Measurements from ENCODE around the gene CCDC171.

Gene CCDC171

DNA sequence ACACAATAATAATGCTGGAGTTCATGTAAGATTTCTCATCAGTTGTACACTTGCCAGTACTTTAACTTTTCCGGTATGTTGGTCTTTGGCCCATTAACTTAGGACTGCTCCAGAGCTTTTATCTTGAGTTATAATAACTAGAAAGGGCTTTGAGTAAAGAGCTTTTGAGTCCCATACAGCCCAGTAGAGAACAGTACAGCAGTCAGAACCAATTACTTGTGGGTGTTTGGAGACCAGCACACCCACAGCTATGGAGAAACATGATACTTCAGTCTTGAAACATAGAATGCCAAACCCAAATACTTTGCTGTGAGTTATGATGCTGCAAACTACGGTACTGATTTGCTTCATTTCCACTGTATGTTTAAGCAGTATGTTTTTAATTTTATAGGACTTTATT, 374.3 kb downstream of the CCDC171 start:
- DNase-seq (ENCODE audit: low read depth, low spot score): no peak
- H3K4me1 ChIP-seq (ENCODE audit: control insufficient read depth, insufficient read depth, low read length): no peaks in the 10 kb centered on the region
- H3K27me3 ChIP-seq (ENCODE audit: control insufficient read depth, insufficient read depth, low read length): no peaks in the 10 kb centered on the region
- no peak overlapping the region for H3K4me3 ChIP-seq (ENCODE audit: low read length)
- H3K27ac ChIP-seq (ENCODE audit: low read length): no peak overlapping the region
- no peaks in the 10 kb centered on the region for H3K9me3 ChIP-seq (ENCODE audit: control insufficient read depth, insufficient read depth, low read length)
- H3K36me3 ChIP-seq (ENCODE audit: control insufficient read depth, insufficient read depth, low read length): no peaks in the 10 kb centered on the region
- no CpG with 5 or more reads among the region's 2 CpGs for WGBS (ENCODE audit: insufficient coverage, insufficient read length)

DNA sequence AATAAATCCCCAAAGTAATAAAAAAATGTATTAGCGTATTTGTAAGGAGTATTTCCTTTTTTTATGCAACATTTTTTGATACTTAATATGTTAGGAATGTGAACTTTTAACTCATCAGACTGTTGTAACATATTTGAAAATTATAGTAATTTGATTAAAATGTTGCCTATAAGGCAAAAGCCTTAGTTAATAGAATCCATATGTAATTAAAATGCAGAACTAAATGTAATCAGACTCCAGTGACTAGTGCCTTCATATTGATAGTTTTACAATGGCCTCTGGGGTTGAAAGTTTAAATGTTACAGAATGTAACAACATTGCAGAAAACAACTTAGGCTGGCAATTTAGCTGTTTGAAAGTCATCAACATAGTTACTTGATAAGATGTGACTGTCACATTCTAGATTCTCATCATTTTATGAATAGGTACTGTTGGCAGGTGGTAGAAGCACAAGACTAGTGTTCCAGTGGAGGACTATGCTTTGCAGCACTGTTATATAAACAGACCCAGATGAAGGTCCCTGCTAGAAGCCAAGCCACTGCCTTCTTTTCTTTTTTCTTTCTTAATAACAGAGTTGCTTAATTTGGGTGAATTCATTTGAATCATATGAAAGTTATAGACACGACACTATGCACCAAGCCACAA, 382.9 kb downstream of the CCDC171 start:
- Histone ChIP-seq H3K27me3 (ENCODE audit: control insufficient read depth, insufficient read depth, low read length) (no peaks in the 10 kb centered on the region), H3K9me3 (ENCODE audit: control insufficient read depth, insufficient read depth, low read length) (no peaks in the 10 kb centered on the region), H3K27ac (ENCODE audit: low read length) (no peak overlapping the region), H3K4me1 (ENCODE audit: control insufficient read depth, insufficient read depth, low read length) (no peaks in the 10 kb centered on the region), H3K4me3 (ENCODE audit: low read length) (no peak overlapping the region), H3K36me3 (ENCODE audit: control insufficient read depth, insufficient read depth, low read length) (no peaks in the 10 kb centered on the region)
- WGBS (ENCODE audit: insufficient coverage, insufficient read length): no CpG with 5 or more reads among the region's 2 CpGs
- DNase-seq (ENCODE audit: low read depth, low spot score): no peak

DNA sequence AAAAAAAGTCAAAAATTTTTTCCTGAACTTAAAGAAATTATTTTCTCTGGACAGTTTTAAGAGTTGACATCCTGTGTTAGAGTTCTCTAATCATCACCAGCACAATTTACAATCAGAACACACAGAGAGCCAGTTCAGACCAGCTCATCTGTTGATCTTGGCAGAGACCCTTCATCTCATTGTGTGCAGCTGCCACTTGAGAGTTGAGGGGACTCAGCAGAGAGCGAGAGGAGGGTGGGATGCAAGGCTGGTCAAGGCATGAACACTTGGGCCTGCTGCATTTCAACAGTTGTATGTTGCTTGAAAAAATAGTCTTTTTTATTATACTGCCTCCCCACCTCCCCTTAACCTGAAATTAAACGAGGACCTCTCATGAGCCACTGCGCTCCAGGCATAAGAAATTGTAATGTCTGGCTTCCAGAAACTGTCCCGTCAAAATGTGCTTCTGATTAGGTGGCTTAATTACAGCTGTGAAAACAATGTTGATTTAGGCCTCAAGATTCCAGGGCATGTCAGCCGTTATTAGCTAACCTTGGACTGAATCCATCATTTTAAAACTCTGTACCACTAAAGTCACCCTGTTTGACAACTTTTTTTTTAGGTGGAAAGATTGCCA, 383.6 kb downstream of the CCDC171 start:
- no peak overlapping the region for H3K4me3 ChIP-seq (ENCODE audit: low read length)
- no peaks in the 10 kb centered on the region for H3K27me3 ChIP-seq (ENCODE audit: control insufficient read depth, insufficient read depth, low read length)
- H3K9me3 ChIP-seq (ENCODE audit: control insufficient read depth, insufficient read depth, low read length): no peaks in the 10 kb centered on the region
- no peak for DNase-seq (ENCODE audit: low read depth, low spot score)
- no peaks in the 10 kb centered on the region for H3K4me1 ChIP-seq (ENCODE audit: control insufficient read depth, insufficient read depth, low read length)
- WGBS (ENCODE audit: insufficient coverage, insufficient read length): no CpG with 5 or more reads among the region's 5 CpGs
- no peak overlapping the region for H3K27ac ChIP-seq (ENCODE audit: low read length)
- no peaks in the 10 kb centered on the region for H3K36me3 ChIP-seq (ENCODE audit: control insufficient read depth, insufficient read depth, low read length)

GRCh38 chr9:15942831-15943424, 390.1 kb downstream of the CCDC171 start:
- H3K9me3 ChIP-seq (ENCODE audit: control insufficient read depth, insufficient read depth, low read length): no peaks in the 10 kb centered on the region
- no peaks in the 10 kb centered on the region for H3K36me3 ChIP-seq (ENCODE audit: control insufficient read depth, insufficient read depth, low read length)
- no CpG with 5 or more reads among the region's 3 CpGs for WGBS (ENCODE audit: insufficient coverage, insufficient read length)
- no peak overlapping the region for H3K27ac ChIP-seq (ENCODE audit: low read length)
- no peak for DNase-seq (ENCODE audit: low read depth, low spot score)
- no peaks in the 10 kb centered on the region for H3K27me3 ChIP-seq (ENCODE audit: control insufficient read depth, insufficient read depth, low read length)
- H3K4me3 ChIP-seq (ENCODE audit: low read length): no peak overlapping the region
- H3K4me1 ChIP-seq (ENCODE audit: control insufficient read depth, insufficient read depth, low read length): no peaks in the 10 kb centered on the region

DNA sequence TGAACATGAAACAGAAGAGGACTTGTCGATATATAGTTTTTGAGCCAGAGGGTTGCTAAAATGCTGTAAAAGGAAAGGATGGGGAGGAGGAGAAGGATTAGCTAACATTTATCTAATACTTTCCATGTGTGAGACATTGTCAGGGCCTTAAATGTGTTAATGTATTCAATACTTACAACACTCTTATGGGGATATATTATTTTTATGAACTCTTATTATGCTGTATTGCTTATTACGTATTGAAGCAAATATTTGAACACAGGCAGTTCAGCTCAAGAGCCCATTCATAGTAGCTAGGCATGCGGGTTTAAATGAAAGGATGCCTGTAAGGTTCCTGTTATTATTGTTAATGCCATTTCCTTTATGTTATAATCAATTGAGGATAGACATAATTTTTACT, 391.5 kb downstream of the CCDC171 start:
- no peaks in the 10 kb centered on the region for H3K27me3 ChIP-seq (ENCODE audit: control insufficient read depth, insufficient read depth, low read length)
- no peak overlapping the region for H3K27ac ChIP-seq (ENCODE audit: low read length)
- WGBS (ENCODE audit: insufficient coverage, insufficient read length): no CpG with 5 or more reads among the region's 3 CpGs
- H3K36me3 ChIP-seq (ENCODE audit: control insufficient read depth, insufficient read depth, low read length): no peaks in the 10 kb centered on the region
- no peaks in the 10 kb centered on the region for H3K9me3 ChIP-seq (ENCODE audit: control insufficient read depth, insufficient read depth, low read length)
- no peak overlapping the region for H3K4me3 ChIP-seq (ENCODE audit: low read length)
- no peaks in the 10 kb centered on the region for H3K4me1 ChIP-seq (ENCODE audit: control insufficient read depth, insufficient read depth, low read length)
- DNase-seq (ENCODE audit: low read depth, low spot score): no peak

- no peak for DNase-seq (ENCODE audit: low read depth, low spot score)
- no peak overlapping the region for H3K4me3 ChIP-seq (ENCODE audit: low read length)
- WGBS (ENCODE audit: insufficient coverage, insufficient read length): no CpG with 5 or more reads among the region's 1 CpG
- H3K9me3 ChIP-seq (ENCODE audit: control insufficient read depth, insufficient read depth, low read length): no peaks in the 10 kb centered on the region
- no peaks in the 10 kb centered on the region for H3K27me3 ChIP-seq (ENCODE audit: control insufficient read depth, insufficient read depth, low read length)
- no peak overlapping the region for H3K27ac ChIP-seq (ENCODE audit: low read length)
- H3K4me1 ChIP-seq (ENCODE audit: control insufficient read depth, insufficient read depth, low read length): no peaks in the 10 kb centered on the region
- no peaks in the 10 kb centered on the region for H3K36me3 ChIP-seq (ENCODE audit: control insufficient read depth, insufficient read depth, low read length)
These were observed 406.8 kb downstream of the CCDC171 start for GRCh38 chr9:15959663-15960062.

DNA sequence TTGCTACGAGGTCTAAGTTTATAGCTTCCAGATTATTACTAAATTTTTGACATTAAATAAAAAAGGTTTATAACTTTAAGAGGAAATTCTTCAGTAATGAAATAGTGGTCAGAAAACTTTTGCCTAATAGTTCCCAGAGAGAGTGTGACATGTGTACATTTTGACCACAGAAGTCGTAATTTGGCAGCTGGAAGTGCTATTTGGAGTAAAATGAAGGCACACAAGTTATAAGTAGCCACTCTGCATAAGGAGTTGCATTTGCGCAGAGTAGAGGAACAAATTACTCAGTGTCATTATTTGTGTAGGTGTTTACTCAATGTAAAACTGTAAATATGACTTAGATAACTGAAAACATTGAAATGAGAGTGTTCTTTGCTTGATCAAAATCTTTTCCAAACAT, 408.4 kb downstream of the CCDC171 start:
- H3K9me3 ChIP-seq (ENCODE audit: control insufficient read depth, insufficient read depth, low read length): no peaks in the 10 kb centered on the region
- no peaks in the 10 kb centered on the region for H3K36me3 ChIP-seq (ENCODE audit: control insufficient read depth, insufficient read depth, low read length)
- H3K4me1 ChIP-seq (ENCODE audit: control insufficient read depth, insufficient read depth, low read length): no peaks in the 10 kb centered on the region
- no peak overlapping the region for H3K27ac ChIP-seq (ENCODE audit: low read length)
- WGBS (ENCODE audit: insufficient coverage, insufficient read length): no CpG with 5 or more reads among the region's 3 CpGs
- no peak overlapping the region for H3K4me3 ChIP-seq (ENCODE audit: low read length)
- no peak for DNase-seq (ENCODE audit: low read depth, low spot score)
- H3K27me3 ChIP-seq (ENCODE audit: control insufficient read depth, insufficient read depth, low read length): no peaks in the 10 kb centered on the region

GRCh38 chr9:15965246-15965745, 412.5 kb downstream of the CCDC171 start:
- Histone ChIP-seq H3K27me3 (ENCODE audit: control insufficient read depth, insufficient read depth, low read length) (no peaks in the 10 kb centered on the region), H3K27ac (ENCODE audit: low read length) (no peak overlapping the region), H3K36me3 (ENCODE audit: control insufficient read depth, insufficient read depth, low read length) (no peaks in the 10 kb centered on the region), H3K9me3 (ENCODE audit: control insufficient read depth, insufficient read depth, low read length) (no peaks in the 10 kb centered on the region), H3K4me3 (ENCODE audit: low read length) (no peak overlapping the region), H3K4me1 (ENCODE audit: control insufficient read depth, insufficient read depth, low read length) (no peaks in the 10 kb centered on the region)
- no peak for DNase-seq (ENCODE audit: low read depth, low spot score)
- no CpG with 5 or more reads among the region's 2 CpGs for WGBS (ENCODE audit: insufficient coverage, insufficient read length)

DNA sequence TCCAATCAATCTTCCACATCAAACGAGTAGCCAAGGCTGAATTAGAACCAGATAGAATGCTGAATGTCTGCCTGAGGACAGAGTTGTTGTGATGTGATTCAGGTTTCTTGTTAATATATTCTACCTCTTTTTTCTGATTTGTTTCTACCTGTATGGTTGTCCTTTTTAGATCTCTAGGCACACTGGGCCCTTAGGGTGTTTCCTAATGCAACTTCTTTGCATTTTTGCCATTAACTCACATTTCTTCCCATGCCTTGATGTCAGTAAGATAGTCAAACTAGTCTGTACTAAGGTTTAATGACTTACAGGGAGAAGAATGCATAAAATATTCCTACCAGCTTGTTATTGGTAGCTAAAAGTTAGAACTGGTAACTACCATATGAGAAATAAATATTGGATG, 413.6 kb downstream of the CCDC171 start:
- no peak for DNase-seq (ENCODE audit: low read depth, low spot score)
- H3K4me3 ChIP-seq (ENCODE audit: low read length): no peak overlapping the region
- no peaks in the 10 kb centered on the region for H3K27me3 ChIP-seq (ENCODE audit: control insufficient read depth, insufficient read depth, low read length)
- H3K36me3 ChIP-seq (ENCODE audit: control insufficient read depth, insufficient read depth, low read length): no peaks in the 10 kb centered on the region
- no peaks in the 10 kb centered on the region for H3K4me1 ChIP-seq (ENCODE audit: control insufficient read depth, insufficient read depth, low read length)
- no peaks in the 10 kb centered on the region for H3K9me3 ChIP-seq (ENCODE audit: control insufficient read depth, insufficient read depth, low read length)
- H3K27ac ChIP-seq (ENCODE audit: low read length): no peak overlapping the region
- WGBS (ENCODE audit: insufficient coverage, insufficient read length): no CpG with 5 or more reads among the region's 1 CpG

DNA sequence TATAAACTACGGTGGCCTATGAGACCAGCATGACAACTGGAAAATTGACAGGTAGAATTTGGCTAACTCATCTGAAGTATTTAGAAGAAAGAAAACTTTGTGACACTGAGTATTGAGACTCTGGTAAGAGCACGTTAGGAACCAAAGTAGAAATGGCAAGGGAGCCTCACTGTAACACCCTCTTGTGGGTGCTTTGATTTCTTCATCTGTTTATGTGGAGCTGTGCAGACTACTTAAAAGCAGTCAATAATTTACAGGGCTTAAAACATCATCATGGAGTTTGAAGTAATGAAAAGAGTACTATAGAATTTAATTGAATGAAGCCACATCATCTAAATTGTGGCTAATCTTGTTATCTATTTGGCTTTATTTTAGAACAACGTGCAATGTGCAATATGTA, 414.2 kb downstream of the CCDC171 start:
- Histone ChIP-seq H3K9me3 (ENCODE audit: control insufficient read depth, insufficient read depth, low read length) (no peaks in the 10 kb centered on the region), H3K36me3 (ENCODE audit: control insufficient read depth, insufficient read depth, low read length) (no peaks in the 10 kb centered on the region), H3K4me3 (ENCODE audit: low read length) (no peak overlapping the region), H3K27me3 (ENCODE audit: control insufficient read depth, insufficient read depth, low read length) (no peaks in the 10 kb centered on the region), H3K27ac (ENCODE audit: low read length) (no peak overlapping the region), H3K4me1 (ENCODE audit: control insufficient read depth, insufficient read depth, low read length) (no peaks in the 10 kb centered on the region)
- no CpG with 5 or more reads among the region's 3 CpGs for WGBS (ENCODE audit: insufficient coverage, insufficient read length)
- no peak for DNase-seq (ENCODE audit: low read depth, low spot score)
